IMR-90 (cell line): ENCODE results near the gene UBA52. TPM values are rescaled to one million over a fixed set of nuclear protein-coding genes. Genes with fewer than 3 reads are reported as not detected.

Experiments used
- ATAC-seq: fragments of 200-7000 bp; cut with Tn5 transposase; 2 replicates; pipeline ENCODE4 v1.9.1; 2020; ENCODE audit warnings: low read depth, mild to moderate bottlenecking, moderate library complexity
- BruUV-seq: library from RNA; stranded (reverse); fragments of 400-500 nt; replicated peaks from 2 replicates; lab custom pipeline; 2021; lab: Mats Ljungman, UMichigan
- CTCF ChIA-PET: fragments of 300-600 bp; formaldehyde crosslinking; extraction: SDS; loops from one replicate; lab custom pipeline; 2021; ENCODE audit warnings: antibody characterized with exemption; lab: Yijun Ruan, JAX
- POLR2A ChIA-PET: fragments of 300-600 bp; sonication (Branson Sonifier 250); formaldehyde crosslinking; loops from one replicate; lab custom pipeline; 2022; ENCODE audit warnings: antibody characterized with exemption; ENCODE audit not compliant: unreplicated experiment; lab: Charles Lee
- DNase-seq: peaks from one replicate; pipeline ENCODE4 v3.0.0; 2013
- H2AFZ ChIP-seq: replicated peaks from 2 replicates; pipeline ENCODE3; 2013; ENCODE audit warnings: low read length, mild to moderate bottlenecking; ENCODE audit not compliant: poor library complexity
- H2AK5ac ChIP-seq: 2 replicates; pipeline ENCODE4 v1.6.1; 2013; ENCODE audit warnings: low read depth, low read length, inconsistent platforms
- H2AK9ac ChIP-seq: replicated peaks from 2 replicates; pipeline ENCODE3; 2013; ENCODE audit warnings: mild to moderate bottlenecking, low read depth, low read length, moderate library complexity; ENCODE audit not compliant: poor library complexity
- H2BK120ac ChIP-seq: 2 replicates; pipeline ENCODE4 v1.6.1; 2013; ENCODE audit warnings: low read depth, low read length, inconsistent platforms
- H2BK15ac ChIP-seq: 3 replicates; pipeline ENCODE4 v1.6.1; 2013; ENCODE audit warnings: low read depth, low read length, inconsistent platforms
- H2BK20ac ChIP-seq: 2 replicates; pipeline ENCODE4 v1.6.1; 2013; ENCODE audit warnings: low read depth, mild to moderate bottlenecking, inconsistent platforms, low read length, moderate library complexity
- H2BK5ac ChIP-seq: 2 replicates; pipeline ENCODE4 v1.6.1; 2013; ENCODE audit warnings: mild to moderate bottlenecking, low read depth, low read length, inconsistent platforms; ENCODE audit not compliant: poor library complexity, severe bottlenecking
- H3K14ac ChIP-seq: replicated peaks from 2 replicates; pipeline ENCODE4 v1.6.1; 2013; ENCODE audit warnings: low read depth, low read length, inconsistent platforms
- H3K18ac ChIP-seq: 2 replicates; pipeline ENCODE4 v1.6.1; 2013; ENCODE audit warnings: low read depth, low read length, control low read depth
- H3K23ac ChIP-seq: 2 replicates; pipeline ENCODE4 v1.6.1; 2013; ENCODE audit warnings: low read depth, low read length, inconsistent platforms
- H3K27ac ChIP-seq: 2 replicates; pipeline ENCODE4 v1.5.1; 2013; ENCODE audit warnings: mild to moderate bottlenecking, control low read depth, low read length; ENCODE audit not compliant: insufficient read depth
- H3K27me3 ChIP-seq: 2 replicates; pipeline ENCODE4 v1.6.1; 2013; ENCODE audit warnings: low read length; ENCODE audit not compliant: control insufficient read depth, insufficient read depth
- H3K36me3 ChIP-seq: 2 replicates; pipeline ENCODE4 v1.6.1; 2013; ENCODE audit warnings: low read length, mixed read lengths; ENCODE audit not compliant: control insufficient read depth, insufficient read depth
- H3K4ac ChIP-seq: 2 replicates; pipeline ENCODE4 v1.6.1; 2013; ENCODE audit warnings: low read depth, low read length, inconsistent platforms
- H3K4me1 ChIP-seq: 2 replicates; pipeline ENCODE4 v1.6.1; 2013; ENCODE audit warnings: low read length, mixed read lengths; ENCODE audit not compliant: control insufficient read depth, insufficient read depth
- H3K4me2 ChIP-seq: 2 replicates; pipeline ENCODE4 v1.6.1; 2013; ENCODE audit warnings: low read depth, mild to moderate bottlenecking, control low read depth, low read length, moderate library complexity
- H3K4me3 ChIP-seq: 2 replicates; pipeline ENCODE4 v1.5.1; 2013; ENCODE audit warnings: low read depth, mild to moderate bottlenecking, control low read depth, low read length, moderate library complexity; ENCODE audit not compliant: insufficient read depth
- H3K56ac ChIP-seq: 2 replicates; pipeline ENCODE4 v1.6.1; 2013; ENCODE audit warnings: low read length, inconsistent platforms; ENCODE audit not compliant: insufficient read depth; ENCODE audit errors: extremely low read depth
- H3K79me1 ChIP-seq, 2 experiments: 2 replicates each; pipeline ENCODE4 v1.6.1; 2013; ENCODE audit warnings: low read length in 2 of 2, inconsistent platforms in 1 of 2, low read depth in 1 of 2
- H3K9ac ChIP-seq: 2 replicates; pipeline ENCODE4 v1.6.1; 2013; ENCODE audit warnings: low read depth, low read length, control low read depth
- H3K9me1 ChIP-seq: 2 replicates; pipeline ENCODE4 v1.6.1; 2013; ENCODE audit warnings: low read length, inconsistent platforms; ENCODE audit not compliant: insufficient read depth
- H3K9me3 ChIP-seq: 2 replicates; pipeline ENCODE4 v1.6.1; 2013; ENCODE audit warnings: low read length; ENCODE audit not compliant: control insufficient read depth, insufficient read depth
- H4K20me1 ChIP-seq: 2 replicates; pipeline ENCODE4 v1.6.1; 2013; ENCODE audit warnings: low read length, inconsistent platforms; ENCODE audit not compliant: insufficient read depth
- H4K5ac ChIP-seq: 2 replicates; pipeline ENCODE4 v1.6.1; 2013; ENCODE audit warnings: mild to moderate bottlenecking, low read depth, low read length, control low read depth
- H4K8ac ChIP-seq, 2 experiments: 2 replicates each; pipeline ENCODE4 v1.6.1; 2013; ENCODE audit warnings: low read depth in 2 of 2, low read length in 2 of 2, control low read depth in 1 of 2, inconsistent platforms in 1 of 2
- H4K91ac ChIP-seq: 2 replicates; pipeline ENCODE4 v1.6.1; 2013; ENCODE audit warnings: low read depth, low read length, inconsistent platforms; ENCODE audit not compliant: insufficient read depth
- CHD1 ChIP-seq: IDR thresholded peaks from 2 replicates; pipeline ENCODE4 v1.6.1; 2012; ENCODE audit warnings: low read depth, low read length, improper control_type of control experiment
- POLR2A ChIP-seq: IDR thresholded peaks from 2 replicates; pipeline ENCODE4 v1.6.1; 2012; ENCODE audit warnings: mild to moderate bottlenecking, low read depth, low read length
- SMC3 ChIP-seq: fragments of 150-350 bp; IDR thresholded peaks from 2 replicates; pipeline ENCODE4 v1.6.1; 2016; ENCODE audit warnings: low read depth, mild to moderate bottlenecking, antibody characterized with exemption, low read length, moderate library complexity
- WGBS, 2 experiments: methylation state at CpG; one replicate each; pipeline versions ENCODE4 v1.1.5 to v1.1.7; 2013; ENCODE audit warnings: missing lambda C conversion rate in 2 of 2; ENCODE audit not compliant: insufficient read length in 1 of 2; ENCODE audit errors: extremely low coverage in 2 of 2; 5-methylcytosine and 5-hydroxymethylcytosine counted together
- dilution Hi-C: fragments of 300-500 bp; cut with HindIII; formaldehyde crosslinking; loops from one replicate; pipeline ENCODE4 v1.14.3; 2018; ENCODE audit warnings: low sequenced_read_pairs; ENCODE audit not compliant: unreplicated experiment
- in situ Hi-C: fragments of 300-500 bp; cut with MboI; formaldehyde crosslinking; loops from 3 replicates; pipeline ENCODE4 v1.14.3; 2019; ENCODE audit warnings: low sequenced_read_pairs, inconsistent platforms, mixed read lengths
- intact Hi-C: fragments of 100-400 bp; cut with micrococcal nuclease; formaldehyde crosslinking; loops from 2 replicates; pipeline ENCODE4 v1.10.0; 2022
- polyA plus RNA-seq, 3 experiments: library from polyadenylated mRNA; depleted of rRNA; stranded (reverse); fragments of >200 nt; gene quantifications; 2 replicates each; pipeline ENCODE4 v1.2.3, GENCODE V29; 2012; ENCODE audit warnings: low replicate concordance in 1 of 3
- total RNA-seq: library from RNA; depleted of rRNA; stranded (reverse); fragments of >200 nt; gene quantifications from 2 replicates; pipeline ENCODE4 v1.2.3, GENCODE V29; 2012
- TF ChIP-seq, protein P1 (sequence below): fragments of 150-350 bp; IDR thresholded peaks from 2 replicates; pipeline ENCODE4 v1.6.1; 2017; ENCODE audit warnings: mild to moderate bottlenecking, antibody characterized with exemption, low read length, low read depth
- TF ChIP-seq, protein P2 (sequence below): fragments of 150-350 bp; IDR thresholded peaks from 2 replicates; pipeline ENCODE4 v1.6.1; 2016; ENCODE audit warnings: low read depth, mild to moderate bottlenecking, low read length, moderate library complexity, borderline replicate concordance

Gene UBA52
- total and polyA plus RNA-seq, 2 of the 4 experiments (the other 2 are of a cell fraction): 1,030 to 3,008 TPM

DNA sequence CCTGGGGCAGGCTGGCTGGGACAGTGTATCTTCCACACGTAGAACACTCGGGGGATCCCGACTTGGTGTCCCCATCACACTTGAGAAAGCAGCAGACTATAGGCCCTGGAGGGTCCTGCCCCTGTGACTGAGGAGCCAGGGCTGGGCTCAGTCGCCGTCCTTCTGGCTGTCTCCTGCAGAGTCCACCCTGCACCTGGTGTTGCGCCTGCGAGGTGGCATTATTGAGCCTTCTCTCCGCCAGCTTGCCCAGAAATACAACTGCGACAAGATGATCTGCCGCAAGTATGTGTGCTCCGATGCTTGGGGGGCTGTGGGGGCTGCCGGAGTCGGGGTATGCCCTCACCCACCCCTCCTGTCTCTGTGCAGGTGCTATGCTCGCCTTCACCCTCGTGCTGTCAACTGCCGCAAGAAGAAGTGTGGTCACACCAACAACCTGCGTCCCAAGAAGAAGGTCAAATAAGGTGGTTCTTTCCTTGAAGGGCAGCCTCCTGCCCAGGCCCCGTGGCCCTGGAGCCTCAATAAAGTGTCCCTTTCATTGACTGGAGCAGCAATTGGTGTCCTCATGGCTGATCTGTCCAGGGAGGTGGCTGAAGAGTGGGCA lies 3.1 kb downstream of the UBA52 start:
- TF ChIP-seq SMC3: no peak
- TF ChIP-seq POLR2A: no peak
- TF ChIP-seq, protein P1, sequence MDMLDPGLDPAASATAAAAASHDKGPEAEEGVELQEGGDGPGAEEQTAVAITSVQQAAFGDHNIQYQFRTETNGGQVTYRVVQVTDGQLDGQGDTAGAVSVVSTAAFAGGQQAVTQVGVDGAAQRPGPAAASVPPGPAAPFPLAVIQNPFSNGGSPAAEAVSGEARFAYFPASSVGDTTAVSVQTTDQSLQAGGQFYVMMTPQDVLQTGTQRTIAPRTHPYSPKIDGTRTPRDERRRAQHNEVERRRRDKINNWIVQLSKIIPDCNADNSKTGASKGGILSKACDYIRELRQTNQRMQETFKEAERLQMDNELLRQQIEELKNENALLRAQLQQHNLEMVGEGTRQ: no peak
- TF ChIP-seq, protein P2, sequence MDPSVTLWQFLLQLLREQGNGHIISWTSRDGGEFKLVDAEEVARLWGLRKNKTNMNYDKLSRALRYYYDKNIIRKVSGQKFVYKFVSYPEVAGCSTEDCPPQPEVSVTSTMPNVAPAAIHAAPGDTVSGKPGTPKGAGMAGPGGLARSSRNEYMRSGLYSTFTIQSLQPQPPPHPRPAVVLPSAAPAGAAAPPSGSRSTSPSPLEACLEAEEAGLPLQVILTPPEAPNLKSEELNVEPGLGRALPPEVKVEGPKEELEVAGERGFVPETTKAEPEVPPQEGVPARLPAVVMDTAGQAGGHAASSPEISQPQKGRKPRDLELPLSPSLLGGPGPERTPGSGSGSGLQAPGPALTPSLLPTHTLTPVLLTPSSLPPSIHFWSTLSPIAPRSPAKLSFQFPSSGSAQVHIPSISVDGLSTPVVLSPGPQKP: no peak
- TF ChIP-seq CHD1: no peak
- Histone ChIP-seq H3K79me1 (peaks cover 18 to 41% of the 10 kb centered on the region in 2 experiments; a peak in 3 of 4 replicates), H4K91ac (no peak overlapping the region), H3K9me1 (peaks cover 11% of the 10 kb centered on the region), H3K4ac (no peak overlapping the region), H3K9ac (no peak overlapping the region), H4K20me1 (peaks cover 55% of the 10 kb centered on the region), H3K9me3 (no peaks in the 10 kb centered on the region), H3K4me1 (peaks cover 10% of the 10 kb centered on the region), H3K4me3 (no peak overlapping the region), H3K4me2 (no peak overlapping the region), H2AK5ac (no peak overlapping the region), H4K5ac (no peak overlapping the region), H3K36me3 (peaks cover 40% of the 10 kb centered on the region), H3K27ac (no peak overlapping the region), H4K8ac (no peak overlapping the region), H3K14ac (no peak overlapping the region), H3K18ac (no peak overlapping the region), H2AFZ (no peak overlapping the region), H2AK9ac (no peak overlapping the region), H3K56ac (no peak overlapping the region), H3K27me3 (no peaks in the 10 kb centered on the region), H2BK5ac (no peak overlapping the region), H3K23ac (no peak overlapping the region), H2BK20ac (no peak overlapping the region), H2BK120ac (no peak overlapping the region), H2BK15ac (no peak overlapping the region)
- BruUV-seq: no TSS peak
- dilution Hi-C loops (no loop called here), intact Hi-C loops (loop anchor here (5.0 kb wide), 2 partner anchors 107 to 273 kb away; no protein-coding TSS in a partner anchor), in situ Hi-C loops (loop anchor here (10.0 kb wide), 1 partner anchor 120 kb away; no protein-coding TSS in a partner anchor)
- ATAC-seq (no peak), DNase-seq (no peak)
- WGBS, 2 experiments: 97% methylated on average over 10 of the region's 18 CpGs; no CpG with 5 or more reads in 1 of the 2 experiments
- ChIA-PET CTCF (no interaction called here), POLR2A (no interaction called here)
